ENCODE measurements around the gene GSTO1.
"Not testable (repeated sequence)": the region's sequence is repeated elsewhere in the genome, so short reads cannot be mapped to it uniquely, and the experiment has no call there.

Gene GSTO1

GRCh38 chr10:104254493-104255310, at the start of gene GSTO1:
Gene GSTO1, plus strand, starts transcription at chr10:104254892. Its CDS starts 37 bp downstream, at chr10:104254929.
- peak; percentile 44 to 53 for DNase-seq

- no peak for DNase-seq
Observed at GRCh38 chr10:104208730-104209129, 46.0 kb upstream of the GSTO1 start.

- peak; percentile 23 to 52 for DNase-seq
Observed at GRCh38 chr10:104209575-104210198, 45.0 kb upstream of the GSTO1 start.

- DNase-seq, result no peak
Observed at GRCh38 chr10:104216631-104217030, 38.1 kb upstream of the GSTO1 start.

- DNase-seq, result no peak
Observed at GRCh38 chr10:104218751-104219150, 35.9 kb upstream of the GSTO1 start.

- no peak for DNase-seq
Observed at GRCh38 chr10:104220522-104220921, 34.2 kb upstream of the GSTO1 start.

GRCh38 chr10:104223304-104223703, 31.4 kb upstream of the GSTO1 start:
- no peak for DNase-seq

- no peak for DNase-seq
Observed at GRCh38 chr10:104230490-104230889, 24.2 kb upstream of the GSTO1 start.

GRCh38 chr10:104231784-104232612, 22.7 kb upstream of the GSTO1 start, which contains the start of gene CFAP43:
Gene CFAP43, minus strand, starts transcription at chr10:104232364. Its CDS starts 118 bp downstream, at chr10:104232246.
- peak; percentile 95 to 99 for DNase-seq

GRCh38 chr10:104232613-104233102, 22.0 kb upstream of the GSTO1 start:
- DNase-seq, result no peak

- DNase-seq, result no peak
Observed at GRCh38 chr10:104233817-104234216, 20.9 kb upstream of the GSTO1 start.

GRCh38 chr10:104234934-104235333, 19.8 kb upstream of the GSTO1 start:
- DNase-seq, result no peak

- no peak for DNase-seq
Observed at GRCh38 chr10:104235801-104236200, 18.9 kb upstream of the GSTO1 start.

GRCh38 chr10:104240078-104240477, 14.6 kb upstream of the GSTO1 start:
- no peak for DNase-seq

- DNase-seq, result no peak
Observed at GRCh38 chr10:104242545-104242944, 12.1 kb upstream of the GSTO1 start.

GRCh38 chr10:104243009-104243408, 11.7 kb upstream of the GSTO1 start:
- not testable (repeated sequence) for DNase-seq

GRCh38 chr10:104243512-104243911, 11.2 kb upstream of the GSTO1 start:
- DNase-seq, result no peak

- no peak for DNase-seq
Observed at GRCh38 chr10:104245066-104245632, 9.5 kb upstream of the GSTO1 start.

GRCh38 chr10:104246976-104247375, 7.7 kb upstream of the GSTO1 start:
- no peak for DNase-seq

GRCh38 chr10:104247513-104248146, 7.1 kb upstream of the GSTO1 start:
- no peak for DNase-seq

GRCh38 chr10:104248931-104249330, 5.8 kb upstream of the GSTO1 start:
- not testable (repeated sequence) for DNase-seq

GRCh38 chr10:104250371-104250770, 4.3 kb upstream of the GSTO1 start:
- DNase-seq, result no peak

Data from activated CD4-positive, alpha-beta T cell treated with anti-CD3 and anti-CD28 coated beads for 4 hours (primary cell).